CD4-positive, alpha-beta T cell (primary cell): ENCODE measurements around the gene OBP2B. TPM values are rescaled to one million over a fixed set of nuclear protein-coding genes. Genes with fewer than 3 reads are reported as not detected.
"Not testable (repeated sequence)": the region's sequence is repeated elsewhere in the genome, so short reads cannot be mapped to it uniquely, and the experiment has no call there.

Source experiments
- ATAC-seq: fragments of 200-7000 bp; cut with Tn5 transposase; one replicate; pipeline ENCODE4 v1.10.0; 2022; ENCODE audit warnings: mild to moderate bottlenecking; ENCODE audit not compliant: poor library complexity
- CTCF ChIA-PET: fragments of 350-600 bp; sonication (Branson Sonifier 250); formaldehyde crosslinking; loops from one replicate; lab custom pipeline; 2021; ENCODE audit warnings: antibody characterized with exemption, inconsistent platforms; lab: Charles Lee
- POLR2A ChIA-PET: fragments of 350-600 bp; sonication (Branson Sonifier 250); formaldehyde crosslinking; loops from one replicate; lab custom pipeline; 2021; ENCODE audit warnings: antibody characterized with exemption, inconsistent platforms; lab: Charles Lee
- DNase-seq, 14 experiments: peaks; one replicate each; pipeline ENCODE4 v3.0.0-alpha.2; 2013 to 2020; ENCODE audit warnings: mixed read lengths in 2 of 14
- H3K27ac ChIP-seq, 2 donors: one replicate each; pipeline versions ENCODE4 v1.5.1 to v1.7.0; 2013; ENCODE audit warnings: low read length in 2 of 2, low read depth in 1 of 2, mild to moderate bottlenecking in 1 of 2
- H3K27me3 ChIP-seq, 2 experiments: 1 replicate in 1 of 2; 2 replicates in 1 of 2; pipeline versions ENCODE4 v1.6.1 to v1.7.0; 2013; ENCODE audit warnings: low read length in 2 of 2, control low read depth in 1 of 2, mild to moderate bottlenecking in 1 of 2, moderate library complexity in 1 of 2; ENCODE audit not compliant: insufficient read depth in 2 of 2, control insufficient read depth in 1 of 2
- H3K36me3 ChIP-seq: one replicate; pipeline ENCODE4 v1.6.1; 2013; ENCODE audit warnings: low read length, control low read depth; ENCODE audit not compliant: insufficient read depth
- H3K4me1 ChIP-seq: one replicate; pipeline ENCODE4 v1.6.1; 2013; ENCODE audit warnings: low read length, control low read depth; ENCODE audit not compliant: insufficient read depth
- H3K4me3 ChIP-seq: one replicate; pipeline ENCODE4 v1.5.1; 2013; ENCODE audit warnings: mild to moderate bottlenecking, low read length, moderate library complexity
- H3K9me3 ChIP-seq, 2 experiments: 1 replicate in 1 of 2; 2 replicates in 1 of 2; pipeline versions ENCODE4 v1.6.1 to v1.7.0; 2013; ENCODE audit warnings: low read length in 2 of 2, mild to moderate bottlenecking in 2 of 2, control low read depth in 1 of 2, moderate library complexity in 1 of 2; ENCODE audit not compliant: control insufficient read depth in 1 of 2, insufficient read depth in 1 of 2
- H3K27ac Mint-ChIP-seq: one replicate; pipeline ENCODE4 v1.8.0; 2020; ENCODE audit warnings: mixed read lengths
- H3K27me3 Mint-ChIP-seq: one replicate; pipeline ENCODE4 v1.8.0; 2021; ENCODE audit warnings: mixed read lengths
- H3K36me3 Mint-ChIP-seq: one replicate; pipeline ENCODE4 v1.8.0; 2021; ENCODE audit warnings: low read depth, mixed read lengths
- H3K4me1 Mint-ChIP-seq: one replicate; pipeline ENCODE4 v1.8.0; 2021; ENCODE audit warnings: low read depth, mixed read lengths
- H3K4me3 Mint-ChIP-seq: one replicate; pipeline ENCODE4 v1.8.0; 2020; ENCODE audit warnings: mild to moderate bottlenecking, mixed read lengths
- H3K9me3 Mint-ChIP-seq: one replicate; pipeline ENCODE4 v1.8.0; 2020; ENCODE audit warnings: mixed read lengths
- intact Hi-C, 2 experiments: fragments of 100-400 bp; cut with DNase I in 1 of 2; cut with micrococcal nuclease in 1 of 2; formaldehyde crosslinking; loops; one replicate each; pipeline versions ENCODE4 v1.15.1 to v1.9.0; 2023 to 2025; cut with DNase I, micrococcal nuclease
- total RNA-seq, 174 experiments: library from RNA in 2 of 174; stranded (reverse) in 2 of 174; gene quantifications; one replicate each; pipeline ENCODE4 v1.2.3 and lab custom pipeline; 2021 to 2026
- TF ChIP-seq, protein P1 (sequence below): fragments of 200-600 bp; IDR thresholded peaks from one replicate; pipeline ENCODE4 v1.8.0; 2022; ENCODE audit warnings: antibody characterized with exemption, mild to moderate bottlenecking

OBP2B gene
- total RNA-seq, 2 experiments from 2014 or later = not detected

DNA sequence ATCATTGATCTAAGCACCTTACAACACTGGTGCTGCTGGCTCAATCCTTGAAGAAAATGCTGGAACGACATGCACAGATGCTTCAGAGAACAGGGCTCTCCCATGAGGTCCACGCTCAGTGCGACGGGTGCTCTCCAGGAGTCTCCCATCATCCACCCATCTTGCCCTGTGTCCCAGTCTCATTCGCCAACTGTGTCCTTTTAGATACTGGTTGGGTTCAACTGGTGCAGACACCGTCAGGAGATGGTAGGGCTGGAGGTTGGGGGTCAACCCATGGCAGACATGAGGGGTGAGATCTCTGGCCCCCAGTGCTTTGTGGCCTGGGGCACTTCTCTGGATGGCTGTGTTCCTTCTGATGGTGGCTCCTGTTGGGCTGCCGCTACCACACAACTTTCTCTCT is 1.6 kb upstream of the OBP2B start:
- peaks cover 0 to 4% of the 10 kb centered on the region in 2 experiments for H3K9me3 ChIP-seq
- H3K27ac ChIP-seq = no peak overlapping the region
- H3K4me3 ChIP-seq = no peak overlapping the region
- ChIA-PET POLR2A (no interaction called here), CTCF (no interaction called here)
- Mint-ChIP-seq H3K4me1 (no peaks in the 10 kb centered on the region), H3K27me3 (peaks cover 55% of the 10 kb centered on the region), H3K27ac (no peak overlapping the region), H3K9me3 (no peaks in the 10 kb centered on the region), H3K36me3 (no peaks in the 10 kb centered on the region), H3K4me3 (no peak overlapping the region)
- H3K4me1 ChIP-seq = no peaks in the 10 kb centered on the region
- DNase-seq = no peak
- intact Hi-C loops = no loop called here
- no peak for ATAC-seq
- no peaks in the 10 kb centered on the region for H3K36me3 ChIP-seq
- TF ChIP-seq, protein P1, sequence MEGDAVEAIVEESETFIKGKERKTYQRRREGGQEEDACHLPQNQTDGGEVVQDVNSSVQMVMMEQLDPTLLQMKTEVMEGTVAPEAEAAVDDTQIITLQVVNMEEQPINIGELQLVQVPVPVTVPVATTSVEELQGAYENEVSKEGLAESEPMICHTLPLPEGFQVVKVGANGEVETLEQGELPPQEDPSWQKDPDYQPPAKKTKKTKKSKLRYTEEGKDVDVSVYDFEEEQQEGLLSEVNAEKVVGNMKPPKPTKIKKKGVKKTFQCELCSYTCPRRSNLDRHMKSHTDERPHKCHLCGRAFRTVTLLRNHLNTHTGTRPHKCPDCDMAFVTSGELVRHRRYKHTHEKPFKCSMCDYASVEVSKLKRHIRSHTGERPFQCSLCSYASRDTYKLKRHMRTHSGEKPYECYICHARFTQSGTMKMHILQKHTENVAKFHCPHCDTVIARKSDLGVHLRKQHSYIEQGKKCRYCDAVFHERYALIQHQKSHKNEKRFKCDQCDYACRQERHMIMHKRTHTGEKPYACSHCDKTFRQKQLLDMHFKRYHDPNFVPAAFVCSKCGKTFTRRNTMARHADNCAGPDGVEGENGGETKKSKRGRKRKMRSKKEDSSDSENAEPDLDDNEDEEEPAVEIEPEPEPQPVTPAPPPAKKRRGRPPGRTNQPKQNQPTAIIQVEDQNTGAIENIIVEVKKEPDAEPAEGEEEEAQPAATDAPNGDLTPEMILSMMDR = no peak
- H3K27me3 ChIP-seq = peaks cover 3 to 13% of the 10 kb centered on the region in 2 experiments

DNA sequence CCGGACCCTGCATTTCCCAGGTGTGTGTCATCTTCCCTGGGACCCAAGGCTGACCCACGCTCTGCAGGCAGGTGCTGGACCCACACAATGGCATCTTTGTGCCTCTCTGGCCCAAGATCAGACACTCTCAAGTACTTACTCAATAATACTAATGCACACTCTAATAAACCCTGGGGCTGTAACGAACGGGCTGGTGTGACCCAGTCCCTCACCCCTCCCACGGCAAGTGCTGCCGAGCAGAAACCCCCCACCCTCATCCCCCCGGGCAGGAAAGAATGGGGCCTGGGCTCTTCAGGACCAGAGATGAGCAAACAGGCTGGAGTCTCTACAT is 1.1 kb upstream of the OBP2B start:
- Histone ChIP-seq H3K4me1 (no peaks in the 10 kb centered on the region), H3K9me3 (peaks cover 0 to 4% of the 10 kb centered on the region in 2 experiments), H3K4me3 (no peak overlapping the region), H3K27me3 (peaks cover 3 to 13% of the 10 kb centered on the region in 2 experiments), H3K36me3 (no peaks in the 10 kb centered on the region), H3K27ac (no peak overlapping the region)
- Mint-ChIP-seq H3K36me3 (no peaks in the 10 kb centered on the region), H3K4me3 (no peak overlapping the region), H3K27me3 (peaks cover 50% of the 10 kb centered on the region), H3K9me3 (no peaks in the 10 kb centered on the region), H3K27ac (no peak overlapping the region), H3K4me1 (no peaks in the 10 kb centered on the region)
- CTCF ChIA-PET = no interaction called here
- no peak for ATAC-seq
- DNase-seq = no peak
- POLR2A ChIA-PET = no interaction called here
- TF ChIP-seq, protein P1 = no peak
- intact Hi-C loops = no loop called here

DNA sequence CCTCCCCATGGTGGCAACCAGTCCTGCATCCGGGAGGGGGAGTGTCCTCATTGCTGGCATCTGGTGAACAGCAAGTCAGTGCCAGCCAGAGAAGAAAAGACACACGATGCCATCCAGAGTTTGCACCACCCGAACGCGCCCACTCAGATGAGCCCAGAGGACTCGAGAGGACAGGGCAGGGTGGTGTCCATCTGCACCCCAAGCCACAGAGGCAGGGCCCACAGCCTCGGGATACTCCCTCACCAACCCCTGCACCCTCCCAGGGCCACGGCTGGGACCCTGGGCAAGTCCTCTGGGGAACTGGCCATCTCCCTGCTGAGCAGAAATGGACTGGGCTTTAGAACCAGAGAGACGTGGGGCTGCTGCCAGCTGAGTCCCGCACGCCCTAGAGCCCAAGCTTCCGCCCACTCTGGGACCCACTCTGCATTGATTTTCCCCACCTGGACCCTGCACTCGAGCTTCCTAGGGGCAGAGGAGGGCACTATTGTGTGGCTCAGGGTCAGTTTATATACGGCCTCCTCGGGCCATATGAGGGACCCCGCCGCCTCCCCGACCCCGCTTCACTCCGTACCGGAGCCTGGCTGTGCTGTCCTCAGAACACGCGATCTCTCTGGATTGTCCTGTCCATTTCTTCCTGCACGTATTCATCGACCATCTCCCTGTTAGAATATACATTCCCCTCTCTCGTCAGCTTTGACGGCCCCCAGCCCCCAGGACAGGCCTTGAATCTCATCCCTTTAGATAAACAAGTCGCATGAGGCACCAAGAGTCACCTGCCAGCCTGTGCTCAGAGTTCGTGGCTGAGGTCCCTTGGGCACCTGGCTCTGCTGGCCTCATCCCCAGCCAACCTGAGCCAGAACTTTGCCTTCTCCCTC is 514 bp upstream of the OBP2B start:
- H3K4me1 ChIP-seq, H3K4me3 ChIP-seq, H3K9me3 ChIP-seq, POLR2A ChIA-PET, H3K27ac ChIP-seq, H3K36me3 Mint-ChIP-seq, H3K4me1 Mint-ChIP-seq, intact Hi-C loops, H3K27ac Mint-ChIP-seq, DNase-seq, ATAC-seq, H3K36me3 ChIP-seq, CTCF ChIA-PET, H3K9me3 Mint-ChIP-seq, H3K4me3 Mint-ChIP-seq: not testable (repeated sequence)
- peaks cover 3 to 13% of the 10 kb centered on the region in 2 experiments for H3K27me3 ChIP-seq
- peaks cover 44% of the 10 kb centered on the region for H3K27me3 Mint-ChIP-seq

DNA sequence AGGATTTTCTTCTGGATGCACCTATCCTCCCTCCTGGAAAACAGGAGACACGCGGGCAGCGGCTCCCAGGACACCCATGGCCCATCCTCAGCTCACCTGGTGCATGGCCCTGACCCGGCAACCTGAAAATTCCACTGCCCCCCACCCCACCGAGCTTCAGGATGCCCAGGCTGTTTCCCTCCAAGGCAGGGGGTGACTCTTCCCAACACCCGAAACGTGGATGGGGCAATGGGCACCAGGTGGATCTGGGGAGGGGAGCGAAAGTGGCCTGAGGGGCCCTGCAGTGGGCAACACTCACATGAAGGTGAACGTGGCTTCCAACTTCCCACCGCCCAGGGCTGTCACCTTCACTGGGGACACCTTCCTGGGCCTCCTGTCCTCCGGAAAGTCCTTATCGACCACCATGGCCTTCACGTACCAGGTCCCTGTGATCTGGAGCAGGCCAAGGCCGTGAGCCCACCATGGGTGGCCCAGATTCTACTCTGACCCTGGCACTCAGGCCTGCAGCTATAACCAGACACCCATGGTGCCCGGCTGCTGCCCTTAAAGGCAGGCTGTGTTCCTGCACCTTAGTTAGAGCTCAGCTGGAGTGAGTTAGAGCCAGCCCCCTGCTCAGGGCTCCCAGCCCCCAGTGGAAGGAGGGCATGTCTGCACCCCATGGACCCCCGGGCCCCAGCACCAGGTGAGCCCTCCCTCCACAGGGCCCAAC is 725 bp downstream of the OBP2B start:
- H3K27ac ChIP-seq, H3K9me3 Mint-ChIP-seq, intact Hi-C loops, H3K27ac Mint-ChIP-seq, H3K4me3 ChIP-seq, CTCF ChIA-PET, H3K4me1 ChIP-seq, DNase-seq, H3K4me1 Mint-ChIP-seq, H3K4me3 Mint-ChIP-seq, H3K9me3 ChIP-seq, H3K36me3 Mint-ChIP-seq, ATAC-seq, POLR2A ChIA-PET, H3K36me3 ChIP-seq: not testable (repeated sequence)
- H3K27me3 ChIP-seq = peaks cover 3 to 13% of the 10 kb centered on the region in 2 experiments
- peaks cover 32% of the 10 kb centered on the region for H3K27me3 Mint-ChIP-seq
